Kidney epithelial cell (primary cell): Measurements from ENCODE around the gene ANAPC13. TPM values are rescaled to one million over a fixed set of nuclear protein-coding genes. Genes with fewer than 3 reads are reported as not detected.
A peak's percentile ranks its signal among the peaks of the same experiment; 100 is the strongest.

ENCODE experiments used
- DNase-seq: peaks from one replicate; pipeline ENCODE4 v3.0.0-alpha.2; 2010; ENCODE audit warnings: low read depth
- H3K27me3 ChIP-seq: 2 replicates; pipeline ENCODE4 v1.6.0; 2011; ENCODE audit warnings: low read length; ENCODE audit not compliant: control insufficient read depth, insufficient read depth
- H3K36me3 ChIP-seq: 2 replicates; pipeline ENCODE4 v1.5.1; 2011; ENCODE audit warnings: low read length; ENCODE audit not compliant: control insufficient read depth, insufficient read depth
- H3K4me3 ChIP-seq: 2 replicates; pipeline ENCODE4 v1.5.1; 2011; ENCODE audit warnings: low read depth, mild to moderate bottlenecking, control low read depth, low read length
- total RNA-seq: library from RNA; depleted of rRNA; stranded (reverse); fragments of >200 nt; gene quantifications from 2 replicates; pipeline ENCODE4 v1.2.3, GENCODE V29; 2015
- TF ChIP-seq, protein P1 (sequence below): IDR thresholded peaks from 2 replicates; pipeline ENCODE4 v1.5.1; 2011; ENCODE audit warnings: mild to moderate bottlenecking, moderate library complexity, low read length, control low read depth, inconsistent platforms; ENCODE audit not compliant: insufficient read depth, poor library complexity, severe bottlenecking

ANAPC13 gene
- total RNA-seq, 1 donor from 2014 or later, result 48.7 TPM

DNA sequence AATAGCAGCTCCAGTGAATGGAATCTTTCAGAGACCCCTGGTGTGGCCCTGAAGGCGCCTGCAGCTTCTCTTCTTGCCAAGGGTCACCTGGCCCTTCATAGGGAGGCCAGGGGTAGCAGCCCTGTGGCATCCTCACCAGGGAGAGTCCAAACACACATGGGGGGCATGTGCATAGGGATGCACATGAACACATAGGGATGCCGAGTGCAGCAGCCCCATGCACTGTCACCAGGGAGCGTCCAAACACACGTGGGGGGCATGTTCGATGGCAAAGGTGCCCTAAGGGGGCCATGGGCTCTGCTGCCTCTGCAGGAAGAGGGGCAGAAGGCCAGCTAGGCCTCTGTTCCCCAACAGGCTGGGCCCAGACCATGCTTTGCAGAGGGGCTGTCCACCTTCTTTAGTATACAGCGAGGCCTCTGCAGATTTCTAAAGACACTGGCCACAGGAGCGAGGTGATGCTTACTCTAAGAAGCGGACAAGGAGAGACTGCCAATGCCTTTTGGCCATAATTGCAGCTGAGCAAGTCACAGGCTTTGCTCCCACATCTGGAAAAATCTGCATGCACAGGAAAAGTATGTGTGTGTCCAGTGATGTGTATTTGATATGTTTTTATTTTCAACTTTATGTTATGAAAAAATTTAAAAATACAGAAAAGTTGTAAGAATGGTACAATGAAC is 21.0 kb downstream of the ANAPC13 start:
- Histone ChIP-seq H3K36me3 (no peaks in the 10 kb centered on the region), H3K4me3 (no peak overlapping the region), H3K27me3 (no peaks in the 10 kb centered on the region)
- TF ChIP-seq, protein P1, sequence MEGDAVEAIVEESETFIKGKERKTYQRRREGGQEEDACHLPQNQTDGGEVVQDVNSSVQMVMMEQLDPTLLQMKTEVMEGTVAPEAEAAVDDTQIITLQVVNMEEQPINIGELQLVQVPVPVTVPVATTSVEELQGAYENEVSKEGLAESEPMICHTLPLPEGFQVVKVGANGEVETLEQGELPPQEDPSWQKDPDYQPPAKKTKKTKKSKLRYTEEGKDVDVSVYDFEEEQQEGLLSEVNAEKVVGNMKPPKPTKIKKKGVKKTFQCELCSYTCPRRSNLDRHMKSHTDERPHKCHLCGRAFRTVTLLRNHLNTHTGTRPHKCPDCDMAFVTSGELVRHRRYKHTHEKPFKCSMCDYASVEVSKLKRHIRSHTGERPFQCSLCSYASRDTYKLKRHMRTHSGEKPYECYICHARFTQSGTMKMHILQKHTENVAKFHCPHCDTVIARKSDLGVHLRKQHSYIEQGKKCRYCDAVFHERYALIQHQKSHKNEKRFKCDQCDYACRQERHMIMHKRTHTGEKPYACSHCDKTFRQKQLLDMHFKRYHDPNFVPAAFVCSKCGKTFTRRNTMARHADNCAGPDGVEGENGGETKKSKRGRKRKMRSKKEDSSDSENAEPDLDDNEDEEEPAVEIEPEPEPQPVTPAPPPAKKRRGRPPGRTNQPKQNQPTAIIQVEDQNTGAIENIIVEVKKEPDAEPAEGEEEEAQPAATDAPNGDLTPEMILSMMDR, result no peak
- no peak for DNase-seq

DNA sequence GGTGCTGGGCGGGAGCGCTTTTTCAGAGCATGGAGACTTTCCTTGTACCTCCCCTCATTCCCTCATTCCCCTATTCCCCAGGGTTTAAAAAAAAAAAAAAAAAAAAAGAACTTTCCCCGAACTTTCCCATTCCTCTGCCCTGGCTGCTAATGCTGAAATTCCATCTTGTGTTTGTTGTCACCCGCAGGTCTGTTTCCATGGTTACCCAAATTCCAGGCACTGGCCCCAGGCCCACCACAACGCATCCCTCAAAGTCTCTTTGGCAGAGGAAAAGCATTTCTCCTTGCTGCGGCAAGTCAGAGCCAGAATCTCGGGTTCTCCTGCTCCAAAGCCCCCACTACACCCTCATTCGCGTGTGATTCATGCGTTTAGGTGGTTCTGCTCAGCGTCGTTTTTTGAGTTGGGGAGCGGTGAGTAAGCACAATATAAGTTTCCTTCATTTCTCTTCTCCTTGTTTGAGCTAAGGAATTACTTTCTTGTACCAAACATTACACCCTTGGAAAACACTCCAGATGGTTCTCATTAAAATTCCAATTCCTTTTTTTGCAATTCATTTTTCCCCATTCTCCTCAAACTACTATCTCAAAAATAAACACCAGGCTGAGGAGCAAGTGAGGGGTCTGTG is 21.6 kb downstream of the ANAPC13 start:
- Histone ChIP-seq H3K4me3 (no peak overlapping the region), H3K27me3 (no peaks in the 10 kb centered on the region), H3K36me3 (no peaks in the 10 kb centered on the region)
- peak; percentile 65 for DNase-seq
- TF ChIP-seq, protein P1, result no peak

DNA sequence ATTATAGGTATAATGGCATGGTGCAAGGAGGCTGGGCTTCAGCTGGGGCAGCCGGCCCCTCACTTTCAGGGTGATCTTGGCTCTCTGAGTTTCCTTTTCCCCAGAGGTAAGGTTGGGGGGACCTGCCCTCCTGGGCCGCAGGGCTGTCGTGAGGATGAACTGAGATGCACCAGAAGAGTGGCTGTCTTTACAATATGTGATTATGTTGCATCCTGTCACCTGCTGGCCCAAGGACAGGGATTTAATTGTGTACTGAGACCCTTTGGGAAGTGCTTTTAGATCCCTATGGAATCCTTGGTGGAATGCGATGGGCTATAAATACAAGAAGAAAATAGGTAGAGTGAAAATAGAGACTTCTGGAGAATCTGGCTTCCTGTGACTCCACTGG is 22.1 kb downstream of the ANAPC13 start:
- TF ChIP-seq, protein P1, result no peak
- no peaks in the 10 kb centered on the region for H3K36me3 ChIP-seq
- H3K4me3 ChIP-seq, result no peak overlapping the region
- H3K27me3 ChIP-seq, result no peaks in the 10 kb centered on the region
- no peak for DNase-seq

DNA sequence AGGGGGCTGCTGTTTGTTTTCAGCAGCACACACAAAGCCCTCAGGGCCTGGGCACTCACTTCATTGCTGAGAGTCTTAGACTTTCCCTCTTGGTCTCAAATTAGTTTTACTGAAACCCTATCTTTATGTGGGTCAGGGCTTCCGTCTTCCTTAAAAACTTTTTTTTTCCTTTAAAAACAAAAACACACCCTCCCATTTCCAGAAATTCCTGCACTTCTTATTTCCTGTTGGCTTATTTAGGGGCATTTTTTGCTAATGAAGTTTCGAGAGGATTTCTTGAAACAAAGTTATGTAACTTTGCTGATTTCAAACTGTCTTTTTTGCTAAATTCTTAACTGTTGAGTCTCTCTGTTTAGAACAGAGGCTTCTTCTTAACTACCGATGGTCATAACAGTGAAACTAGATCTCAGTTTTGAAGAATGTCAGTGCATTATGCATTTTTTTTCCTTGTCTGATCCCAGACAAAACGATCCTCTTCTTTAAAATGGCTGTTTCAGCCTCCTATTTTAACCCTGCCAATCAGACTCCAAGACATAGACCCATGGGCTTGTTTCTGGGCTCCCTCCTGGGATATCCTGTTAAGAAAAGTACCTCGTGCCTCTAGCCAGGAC is 23.3 kb downstream of the ANAPC13 start:
- no peak overlapping the region for H3K4me3 ChIP-seq
- H3K36me3 ChIP-seq, result no peaks in the 10 kb centered on the region
- DNase-seq, result no peak
- no peaks in the 10 kb centered on the region for H3K27me3 ChIP-seq
- TF ChIP-seq, protein P1, result no peak

DNA sequence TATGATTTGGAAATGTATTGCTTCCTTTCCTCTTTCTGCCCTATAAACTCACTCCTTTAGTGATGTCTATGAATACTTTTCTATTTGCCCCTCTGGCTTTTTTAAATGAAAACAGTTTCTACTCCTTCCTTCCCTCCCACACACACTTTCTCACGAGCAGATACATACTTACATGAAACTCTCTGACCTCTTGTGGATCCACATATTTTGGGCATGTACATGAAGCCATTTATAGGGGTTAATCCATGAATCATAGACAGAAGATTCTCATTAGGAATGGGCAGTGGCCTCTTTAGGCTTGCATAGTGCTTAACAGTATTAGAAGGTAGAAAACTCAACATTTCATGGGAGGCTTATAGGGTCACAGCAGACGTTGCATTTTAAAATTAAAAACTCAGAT is 24.8 kb downstream of the ANAPC13 start:
- Histone ChIP-seq H3K4me3 (no peak overlapping the region), H3K36me3 (no peaks in the 10 kb centered on the region), H3K27me3 (no peaks in the 10 kb centered on the region)
- TF ChIP-seq, protein P1, result no peak
- no peak for DNase-seq
